IMR-90 (cell line): ENCODE results near the gene MRE11. TPM values are rescaled to one million over a fixed set of nuclear protein-coding genes. Genes with fewer than 3 reads are reported as not detected.

Source experiments
- ATAC-seq: fragments of 200-7000 bp; cut with Tn5 transposase; 2 replicates; pipeline ENCODE4 v1.9.1; 2020; ENCODE audit warnings: low read depth, mild to moderate bottlenecking, moderate library complexity
- BruUV-seq: library from RNA; stranded (reverse); fragments of 400-500 nt; replicated peaks from 2 replicates; lab custom pipeline; 2021; lab: Mats Ljungman, UMichigan
- CTCF ChIA-PET: fragments of 300-600 bp; formaldehyde crosslinking; extraction: SDS; loops from one replicate; lab custom pipeline; 2021; ENCODE audit warnings: antibody characterized with exemption; lab: Yijun Ruan, JAX
- POLR2A ChIA-PET: fragments of 300-600 bp; sonication (Branson Sonifier 250); formaldehyde crosslinking; loops from one replicate; lab custom pipeline; 2022; ENCODE audit warnings: antibody characterized with exemption; ENCODE audit not compliant: unreplicated experiment; lab: Charles Lee
- DNase-seq: peaks from one replicate; pipeline ENCODE4 v3.0.0; 2013
- H2AFZ ChIP-seq: replicated peaks from 2 replicates; pipeline ENCODE3; 2013; ENCODE audit warnings: low read length, mild to moderate bottlenecking; ENCODE audit not compliant: poor library complexity
- H2AK5ac ChIP-seq: 2 replicates; pipeline ENCODE4 v1.6.1; 2013; ENCODE audit warnings: low read depth, low read length, inconsistent platforms
- H2AK9ac ChIP-seq: replicated peaks from 2 replicates; pipeline ENCODE3; 2013; ENCODE audit warnings: mild to moderate bottlenecking, low read depth, low read length, moderate library complexity; ENCODE audit not compliant: poor library complexity
- H2BK120ac ChIP-seq: 2 replicates; pipeline ENCODE4 v1.6.1; 2013; ENCODE audit warnings: low read depth, low read length, inconsistent platforms
- H2BK15ac ChIP-seq: 3 replicates; pipeline ENCODE4 v1.6.1; 2013; ENCODE audit warnings: low read depth, low read length, inconsistent platforms
- H2BK20ac ChIP-seq: 2 replicates; pipeline ENCODE4 v1.6.1; 2013; ENCODE audit warnings: low read depth, mild to moderate bottlenecking, inconsistent platforms, low read length, moderate library complexity
- H2BK5ac ChIP-seq: 2 replicates; pipeline ENCODE4 v1.6.1; 2013; ENCODE audit warnings: mild to moderate bottlenecking, low read depth, low read length, inconsistent platforms; ENCODE audit not compliant: poor library complexity, severe bottlenecking
- H3K14ac ChIP-seq: replicated peaks from 2 replicates; pipeline ENCODE4 v1.6.1; 2013; ENCODE audit warnings: low read depth, low read length, inconsistent platforms
- H3K18ac ChIP-seq: 2 replicates; pipeline ENCODE4 v1.6.1; 2013; ENCODE audit warnings: low read depth, low read length, control low read depth
- H3K23ac ChIP-seq: 2 replicates; pipeline ENCODE4 v1.6.1; 2013; ENCODE audit warnings: low read depth, low read length, inconsistent platforms
- H3K27ac ChIP-seq: 2 replicates; pipeline ENCODE4 v1.5.1; 2013; ENCODE audit warnings: mild to moderate bottlenecking, control low read depth, low read length; ENCODE audit not compliant: insufficient read depth
- H3K27me3 ChIP-seq: 2 replicates; pipeline ENCODE4 v1.6.1; 2013; ENCODE audit warnings: low read length; ENCODE audit not compliant: control insufficient read depth, insufficient read depth
- H3K36me3 ChIP-seq: 2 replicates; pipeline ENCODE4 v1.6.1; 2013; ENCODE audit warnings: low read length, mixed read lengths; ENCODE audit not compliant: control insufficient read depth, insufficient read depth
- H3K4ac ChIP-seq: 2 replicates; pipeline ENCODE4 v1.6.1; 2013; ENCODE audit warnings: low read depth, low read length, inconsistent platforms
- H3K4me1 ChIP-seq: 2 replicates; pipeline ENCODE4 v1.6.1; 2013; ENCODE audit warnings: low read length, mixed read lengths; ENCODE audit not compliant: control insufficient read depth, insufficient read depth
- H3K4me2 ChIP-seq: 2 replicates; pipeline ENCODE4 v1.6.1; 2013; ENCODE audit warnings: low read depth, mild to moderate bottlenecking, control low read depth, low read length, moderate library complexity
- H3K4me3 ChIP-seq: 2 replicates; pipeline ENCODE4 v1.5.1; 2013; ENCODE audit warnings: low read depth, mild to moderate bottlenecking, control low read depth, low read length, moderate library complexity; ENCODE audit not compliant: insufficient read depth
- H3K56ac ChIP-seq: 2 replicates; pipeline ENCODE4 v1.6.1; 2013; ENCODE audit warnings: low read length, inconsistent platforms; ENCODE audit not compliant: insufficient read depth; ENCODE audit errors: extremely low read depth
- H3K79me1 ChIP-seq, 2 experiments: 2 replicates each; pipeline ENCODE4 v1.6.1; 2013; ENCODE audit warnings: low read length in 2 of 2, inconsistent platforms in 1 of 2, low read depth in 1 of 2
- H3K9ac ChIP-seq: 2 replicates; pipeline ENCODE4 v1.6.1; 2013; ENCODE audit warnings: low read depth, low read length, control low read depth
- H3K9me1 ChIP-seq: 2 replicates; pipeline ENCODE4 v1.6.1; 2013; ENCODE audit warnings: low read length, inconsistent platforms; ENCODE audit not compliant: insufficient read depth
- H3K9me3 ChIP-seq: 2 replicates; pipeline ENCODE4 v1.6.1; 2013; ENCODE audit warnings: low read length; ENCODE audit not compliant: control insufficient read depth, insufficient read depth
- H4K20me1 ChIP-seq: 2 replicates; pipeline ENCODE4 v1.6.1; 2013; ENCODE audit warnings: low read length, inconsistent platforms; ENCODE audit not compliant: insufficient read depth
- H4K5ac ChIP-seq: 2 replicates; pipeline ENCODE4 v1.6.1; 2013; ENCODE audit warnings: mild to moderate bottlenecking, low read depth, low read length, control low read depth
- H4K8ac ChIP-seq, 2 experiments: 2 replicates each; pipeline ENCODE4 v1.6.1; 2013; ENCODE audit warnings: low read depth in 2 of 2, low read length in 2 of 2, control low read depth in 1 of 2, inconsistent platforms in 1 of 2
- H4K91ac ChIP-seq: 2 replicates; pipeline ENCODE4 v1.6.1; 2013; ENCODE audit warnings: low read depth, low read length, inconsistent platforms; ENCODE audit not compliant: insufficient read depth
- BHLHE40 ChIP-seq: fragments of 150-350 bp; IDR thresholded peaks from 2 replicates; pipeline ENCODE4 v1.6.1; 2016; ENCODE audit warnings: mild to moderate bottlenecking, low read depth, low read length
- CEBPB ChIP-seq: IDR thresholded peaks from 2 replicates; pipeline ENCODE4 v1.6.1; 2012; ENCODE audit warnings: low read depth, low read length, improper control_type of control experiment
- MAFK ChIP-seq: IDR thresholded peaks from 2 replicates; pipeline ENCODE4 v1.6.1; 2012; ENCODE audit warnings: low read depth, low read length, improper control_type of control experiment
- MAZ ChIP-seq: IDR thresholded peaks from 2 replicates; pipeline ENCODE4 v1.6.1; 2012; ENCODE audit warnings: low read depth, mild to moderate bottlenecking, low read length, improper control_type of control experiment, moderate library complexity, borderline replicate concordance
- MXI1 ChIP-seq: IDR thresholded peaks from 2 replicates; pipeline ENCODE4 v1.6.1; 2012; ENCODE audit warnings: low read depth, mild to moderate bottlenecking, low read length, moderate library complexity, borderline replicate concordance
- NFE2L2 ChIP-seq: fragments of 150-350 bp; IDR thresholded peaks from 2 replicates; pipeline ENCODE4 v1.6.1; 2016; ENCODE audit warnings: low read depth, mild to moderate bottlenecking, low read length
- RAD21 ChIP-seq: IDR thresholded peaks from 2 replicates; pipeline ENCODE4 v1.6.1; 2012; ENCODE audit warnings: low read length, improper control_type of control experiment
- RCOR1 ChIP-seq: IDR thresholded peaks from 2 replicates; pipeline ENCODE4 v1.6.1; 2012; ENCODE audit warnings: mild to moderate bottlenecking, low read length, improper control_type of control experiment; ENCODE audit not compliant: insufficient replicate concordance
- WGBS, 2 experiments: methylation state at CpG; one replicate each; pipeline versions ENCODE4 v1.1.5 to v1.1.7; 2013; ENCODE audit warnings: missing lambda C conversion rate in 2 of 2; ENCODE audit not compliant: insufficient read length in 1 of 2; ENCODE audit errors: extremely low coverage in 2 of 2; 5-methylcytosine and 5-hydroxymethylcytosine counted together
- dilution Hi-C: fragments of 300-500 bp; cut with HindIII; formaldehyde crosslinking; loops from one replicate; pipeline ENCODE4 v1.14.3; 2018; ENCODE audit warnings: low sequenced_read_pairs; ENCODE audit not compliant: unreplicated experiment
- in situ Hi-C: fragments of 300-500 bp; cut with MboI; formaldehyde crosslinking; loops from 3 replicates; pipeline ENCODE4 v1.14.3; 2019; ENCODE audit warnings: low sequenced_read_pairs, inconsistent platforms, mixed read lengths
- intact Hi-C: fragments of 100-400 bp; cut with micrococcal nuclease; formaldehyde crosslinking; loops from 2 replicates; pipeline ENCODE4 v1.10.0; 2022
- polyA plus RNA-seq, 3 experiments: library from polyadenylated mRNA; depleted of rRNA; stranded (reverse); fragments of >200 nt; gene quantifications; 2 replicates each; pipeline ENCODE4 v1.2.3, GENCODE V29; 2012; ENCODE audit warnings: low replicate concordance in 1 of 3
- total RNA-seq: library from RNA; depleted of rRNA; stranded (reverse); fragments of >200 nt; gene quantifications from 2 replicates; pipeline ENCODE4 v1.2.3, GENCODE V29; 2012
- TF ChIP-seq, protein P1 (sequence below): fragments of 150-350 bp; IDR thresholded peaks from 2 replicates; pipeline ENCODE4 v1.6.1; 2017; ENCODE audit warnings: mild to moderate bottlenecking, antibody characterized with exemption, low read length, low read depth

The MRE11 gene
- total and polyA plus RNA-seq, 2 of the 4 experiments (the other 2 are of a cell fraction), result 9.0 to 15.6 TPM

DNA sequence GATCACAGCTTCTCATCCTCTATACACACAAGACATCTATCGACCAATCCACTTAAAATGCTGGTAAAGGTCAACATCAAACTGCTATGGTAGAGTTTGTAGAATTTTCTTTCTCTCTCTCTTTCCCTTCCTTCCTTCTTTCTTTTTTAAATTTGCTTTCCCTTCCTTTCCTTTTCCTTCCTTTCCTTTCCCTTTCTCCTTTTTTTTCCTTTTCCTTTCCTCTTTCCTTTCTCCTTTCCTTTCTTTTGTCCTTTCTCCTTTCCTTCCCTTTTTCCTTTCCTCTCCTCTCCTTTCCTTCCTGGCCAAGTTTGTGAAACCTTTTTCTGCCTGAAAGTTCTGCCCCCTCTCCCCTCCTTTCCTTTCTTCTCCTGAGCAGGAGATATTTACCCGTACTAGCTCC is 21.8 kb upstream of the MRE11 start:
- Histone ChIP-seq H3K4me2 (no peak overlapping the region), H4K91ac (no peak overlapping the region), H2BK15ac (no peak overlapping the region), H4K5ac (no peak overlapping the region), H3K9ac (no peak overlapping the region), H3K36me3 (no peaks in the 10 kb centered on the region), H3K18ac (no peak overlapping the region), H2BK120ac (no peak overlapping the region), H3K27ac (no peak overlapping the region), H3K56ac (no peak overlapping the region), H2AFZ (no peak overlapping the region), H4K8ac (no peak overlapping the region), H3K9me1 (no peaks in the 10 kb centered on the region), H2AK9ac (no peak overlapping the region), H3K4me1 (peaks cover 4% of the 10 kb centered on the region), H2BK20ac (no peak overlapping the region), H3K14ac (no peak overlapping the region), H3K79me1 (no peaks in the 10 kb centered on the region), H3K9me3 (no peaks in the 10 kb centered on the region), H3K4me3 (no peak overlapping the region), H2AK5ac (no peak overlapping the region), H3K4ac (no peak overlapping the region), H3K23ac (no peak overlapping the region), H3K27me3 (peaks cover 8% of the 10 kb centered on the region), H2BK5ac (no peak overlapping the region), H4K20me1 (no peaks in the 10 kb centered on the region)
- no CpG with 5 or more reads among the region's 2 CpGs for WGBS, 2 experiments
- in situ Hi-C loops (loop anchor here (5.0 kb wide), 1 partner anchor 82 kb away; no protein-coding TSS in a partner anchor), intact Hi-C loops (no loop called here), dilution Hi-C loops (no loop called here)
- ChIA-PET POLR2A (no interaction called here), CTCF (interaction anchor here (1.1 kb wide), 1 partner anchor 620 kb away, joined by 4 read pairs; no protein-coding TSS in a partner anchor)
- TF ChIP-seq NFE2L2 (no peak), CEBPB (no peak), RAD21 (no peak), MXI1 (no peak), BHLHE40 (no peak), RCOR1 (no peak), MAZ (no peak), MAFK (no peak)
- TF ChIP-seq, protein P1, sequence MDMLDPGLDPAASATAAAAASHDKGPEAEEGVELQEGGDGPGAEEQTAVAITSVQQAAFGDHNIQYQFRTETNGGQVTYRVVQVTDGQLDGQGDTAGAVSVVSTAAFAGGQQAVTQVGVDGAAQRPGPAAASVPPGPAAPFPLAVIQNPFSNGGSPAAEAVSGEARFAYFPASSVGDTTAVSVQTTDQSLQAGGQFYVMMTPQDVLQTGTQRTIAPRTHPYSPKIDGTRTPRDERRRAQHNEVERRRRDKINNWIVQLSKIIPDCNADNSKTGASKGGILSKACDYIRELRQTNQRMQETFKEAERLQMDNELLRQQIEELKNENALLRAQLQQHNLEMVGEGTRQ, result no peak
- ATAC-seq (no peak), DNase-seq (no peak)
- BruUV-seq, result no TSS peak
